Peyer's patch (tissue), 4 donors: ENCODE results near the gene SERPINA3.

Experiments
- CTCF ChIP-seq, 6 experiments: fragments of 450-650 bp in 4 of 6; fragments of 200-600 bp in 2 of 6; sonication (generic) in 1 of 6; IDR thresholded peaks; one replicate each; pipeline ENCODE4 v1.5.1; 2017 to 2019; ENCODE audit warnings: antibody characterized with exemption in 6 of 6, mild to moderate bottlenecking in 3 of 6, moderate library complexity in 1 of 6
- POLR2A ChIP-seq, 2 donors: fragments of 450-650 bp; IDR thresholded peaks; one replicate each; pipeline ENCODE4 v1.5.1; 2017; ENCODE audit warnings: antibody characterized with exemption in 2 of 2, mild to moderate bottlenecking in 2 of 2, moderate library complexity in 2 of 2

GRCh38 chr14:94593749-94594431 lies 18.3 kb upstream of the SERPINA3 start:
- TF ChIP-seq CTCF (IDR thresholded peaks at IDR 0.05), result no peak
- no peak for TF ChIP-seq POLR2A (IDR thresholded peaks at IDR 0.05)
